Fibroblast of the aortic adventitia (primary cell): ENCODE results near the gene CAPN3. TPM values are rescaled to one million over a fixed set of nuclear protein-coding genes. Genes with fewer than 3 reads are reported as not detected.

ENCODE experiments used
- DNase-seq: peaks from one replicate; pipeline ENCODE4 v3.0.0-alpha.2; 2010; ENCODE audit warnings: low read depth
- H3K4me3 ChIP-seq: 2 replicates; pipeline ENCODE4 v1.5.1; 2011; ENCODE audit warnings: low read depth, mild to moderate bottlenecking, control low read depth, low read length, moderate library complexity
- CTCF ChIP-seq: IDR thresholded peaks from 2 replicates; pipeline ENCODE4 v1.5.1; 2011; ENCODE audit warnings: mild to moderate bottlenecking, low read length, control low read depth, inconsistent platforms; ENCODE audit not compliant: insufficient read depth
- total RNA-seq: library from RNA; depleted of rRNA; stranded (reverse); fragments of >200 nt; gene quantifications from 2 replicates; pipeline ENCODE4 v1.2.3, GENCODE V29; 2012; ENCODE audit warnings: low replicate concordance

CAPN3 gene
- total RNA-seq, 1 donor = 2.5 TPM

GRCh38 chr15:42385980-42386700 lies 26.8 kb downstream of the CAPN3 start:
- TF ChIP-seq CTCF = no peak
- H3K4me3 ChIP-seq = no peak overlapping the region
- no peak for DNase-seq

GRCh38 chr15:42387603-42388002 lies 28.3 kb downstream of the CAPN3 start:
- no peak for DNase-seq
- no peak for TF ChIP-seq CTCF
- H3K4me3 ChIP-seq = no peak overlapping the region

GRCh38 chr15:42392309-42393024 lies 33.2 kb downstream of the CAPN3 start:
- no peak overlapping the region for H3K4me3 ChIP-seq
- no peak for TF ChIP-seq CTCF
- no peak for DNase-seq

GRCh38 chr15:42394106-42394505 lies 34.8 kb downstream of the CAPN3 start:
- no peak for TF ChIP-seq CTCF
- DNase-seq = no peak
- H3K4me3 ChIP-seq = no peak overlapping the region

GRCh38 chr15:42395838-42396237 lies 36.5 kb downstream of the CAPN3 start:
- no peak for TF ChIP-seq CTCF
- H3K4me3 ChIP-seq = no peak overlapping the region
- DNase-seq = no peak

GRCh38 chr15:42401544-42402454 lies 42.5 kb downstream of the CAPN3 start:
- TF ChIP-seq CTCF = no peak
- no peak for DNase-seq
- H3K4me3 ChIP-seq = no peak overlapping the region
